Measurements from ENCODE around the gene CCR7. TPM values are rescaled to one million over a fixed set of nuclear protein-coding genes. Genes with fewer than 3 reads are reported as not detected.
A peak's percentile ranks its signal among the peaks of the same experiment; 100 is the strongest.

Gene CCR7
- total and polyA plus RNA-seq, 2 donors from 2014 or later = 0.17 to 7.1 TPM

GRCh38 chr17:40598301-40598618 lies 33.0 kb upstream of the CCR7 start:
- Histone ChIP-seq H3K9me3 (ENCODE audit: control insufficient read depth in 2 of 3, insufficient read depth in 1 of 3, low read length in 3 of 3) (no peaks in the 10 kb centered on the region), H3K9ac (ENCODE audit: low read length in 3 of 3) (no peak overlapping the region), H3K27ac (ENCODE audit: low read depth in 2 of 2, low read length in 2 of 2) (peak overlapping the region; percentile 26 to 59), H3K27me3 (ENCODE audit: control insufficient read depth, insufficient read depth, low read length) (no peaks in the 10 kb centered on the region), H3K4me1 (ENCODE audit: control insufficient read depth in 2 of 3, insufficient read depth in 2 of 3, low read depth in 1 of 3, low read length in 3 of 3) (no peaks in the 10 kb centered on the region), H3K4me3 (ENCODE audit: low read length in 3 of 3) (peak overlapping the region in 1 of 3 donors; percentile 20), H3K36me3 (ENCODE audit: control insufficient read depth in 2 of 3, insufficient read depth in 3 of 3, low read length in 3 of 3) (no peaks in the 10 kb centered on the region)
- TF ChIP-seq CTCF (IDR thresholded peaks at IDR 0.05; ENCODE audit: borderline replicate concordance, extremely low read depth, insufficient read depth) = no peak
- no peak for FAIRE-seq
- intact Hi-C loops (cut with DNase I) = no loop called here
- no peak for DNase-seq

- H3K9me3 ChIP-seq (ENCODE audit: control insufficient read depth in 2 of 3, insufficient read depth in 1 of 3, low read length in 3 of 3) = no peaks in the 10 kb centered on the region
- TF ChIP-seq CTCF (IDR thresholded peaks at IDR 0.05; ENCODE audit: borderline replicate concordance, extremely low read depth, insufficient read depth) = no peak
- intact Hi-C loops (cut with DNase I) = no loop called here
- no peak overlapping the region for H3K4me3 ChIP-seq (ENCODE audit: low read length in 3 of 3)
- H3K27me3 ChIP-seq (ENCODE audit: control insufficient read depth, insufficient read depth, low read length) = no peaks in the 10 kb centered on the region
- H3K36me3 ChIP-seq (ENCODE audit: control insufficient read depth in 2 of 3, insufficient read depth in 3 of 3, low read length in 3 of 3) = no peaks in the 10 kb centered on the region
- no peaks in the 10 kb centered on the region for H3K4me1 ChIP-seq (ENCODE audit: control insufficient read depth in 2 of 3, insufficient read depth in 2 of 3, low read depth in 1 of 3, low read length in 3 of 3)
- peak in 1 of 5 donors; percentile 7 for DNase-seq
- no peak for FAIRE-seq
- no peak overlapping the region for H3K9ac ChIP-seq (ENCODE audit: low read length in 3 of 3)
- peak overlapping the region in 1 of 2 donors; percentile 59 for H3K27ac ChIP-seq (ENCODE audit: low read depth in 2 of 2, low read length in 2 of 2)
Measured at GRCh38 chr17:40597556-40598300, 32.5 kb upstream of the CCR7 start.

GRCh38 chr17:40597156-40597555 lies 31.9 kb upstream of the CCR7 start:
- intact Hi-C loops (cut with DNase I) = no loop called here
- H3K9ac ChIP-seq (ENCODE audit: low read length in 3 of 3) = no peak overlapping the region
- no peaks in the 10 kb centered on the region for H3K36me3 ChIP-seq (ENCODE audit: control insufficient read depth in 2 of 3, insufficient read depth in 3 of 3, low read length in 3 of 3)
- no peak overlapping the region for H3K4me3 ChIP-seq (ENCODE audit: low read length in 3 of 3)
- TF ChIP-seq CTCF (IDR thresholded peaks at IDR 0.05; ENCODE audit: borderline replicate concordance, extremely low read depth, insufficient read depth) = no peak
- no peaks in the 10 kb centered on the region for H3K4me1 ChIP-seq (ENCODE audit: control insufficient read depth in 2 of 3, insufficient read depth in 2 of 3, low read depth in 1 of 3, low read length in 3 of 3)
- DNase-seq = no peak
- no peaks in the 10 kb centered on the region for H3K9me3 ChIP-seq (ENCODE audit: control insufficient read depth in 2 of 3, insufficient read depth in 1 of 3, low read length in 3 of 3)
- no peaks in the 10 kb centered on the region for H3K27me3 ChIP-seq (ENCODE audit: control insufficient read depth, insufficient read depth, low read length)
- no peak overlapping the region for H3K27ac ChIP-seq (ENCODE audit: low read depth in 2 of 2, low read length in 2 of 2)
- no peak for FAIRE-seq
